IMR-90 (cell line): ENCODE measurements around the gene C19orf73. TPM values are rescaled to one million over a fixed set of nuclear protein-coding genes. Genes with fewer than 3 reads are reported as not detected.
"Not testable (repeated sequence)": the region's sequence is repeated elsewhere in the genome, so short reads cannot be mapped to it uniquely, and the experiment has no call there.

ENCODE experiments used
- ATAC-seq: fragments of 200-7000 bp; cut with Tn5 transposase; 2 replicates; pipeline ENCODE4 v1.9.1; 2020; ENCODE audit warnings: low read depth, mild to moderate bottlenecking, moderate library complexity
- BruUV-seq: library from RNA; stranded (reverse); fragments of 400-500 nt; replicated peaks from 2 replicates; lab custom pipeline; 2021; lab: Mats Ljungman, UMichigan
- CTCF ChIA-PET: fragments of 300-600 bp; formaldehyde crosslinking; extraction: SDS; loops from one replicate; lab custom pipeline; 2021; ENCODE audit warnings: antibody characterized with exemption; lab: Yijun Ruan, JAX
- POLR2A ChIA-PET: fragments of 300-600 bp; sonication (Branson Sonifier 250); formaldehyde crosslinking; loops from one replicate; lab custom pipeline; 2022; ENCODE audit warnings: antibody characterized with exemption; ENCODE audit not compliant: unreplicated experiment; lab: Charles Lee
- DNase-seq: peaks from one replicate; pipeline ENCODE4 v3.0.0; 2013
- H2AFZ ChIP-seq: replicated peaks from 2 replicates; pipeline ENCODE3; 2013; ENCODE audit warnings: low read length, mild to moderate bottlenecking; ENCODE audit not compliant: poor library complexity
- H2AK5ac ChIP-seq: 2 replicates; pipeline ENCODE4 v1.6.1; 2013; ENCODE audit warnings: low read depth, low read length, inconsistent platforms
- H2AK9ac ChIP-seq: replicated peaks from 2 replicates; pipeline ENCODE3; 2013; ENCODE audit warnings: mild to moderate bottlenecking, low read depth, low read length, moderate library complexity; ENCODE audit not compliant: poor library complexity
- H2BK120ac ChIP-seq: 2 replicates; pipeline ENCODE4 v1.6.1; 2013; ENCODE audit warnings: low read depth, low read length, inconsistent platforms
- H2BK15ac ChIP-seq: 3 replicates; pipeline ENCODE4 v1.6.1; 2013; ENCODE audit warnings: low read depth, low read length, inconsistent platforms
- H2BK20ac ChIP-seq: 2 replicates; pipeline ENCODE4 v1.6.1; 2013; ENCODE audit warnings: low read depth, mild to moderate bottlenecking, inconsistent platforms, low read length, moderate library complexity
- H2BK5ac ChIP-seq: 2 replicates; pipeline ENCODE4 v1.6.1; 2013; ENCODE audit warnings: mild to moderate bottlenecking, low read depth, low read length, inconsistent platforms; ENCODE audit not compliant: poor library complexity, severe bottlenecking
- H3K14ac ChIP-seq: replicated peaks from 2 replicates; pipeline ENCODE4 v1.6.1; 2013; ENCODE audit warnings: low read depth, low read length, inconsistent platforms
- H3K18ac ChIP-seq: 2 replicates; pipeline ENCODE4 v1.6.1; 2013; ENCODE audit warnings: low read depth, low read length, control low read depth
- H3K23ac ChIP-seq: 2 replicates; pipeline ENCODE4 v1.6.1; 2013; ENCODE audit warnings: low read depth, low read length, inconsistent platforms
- H3K27ac ChIP-seq: 2 replicates; pipeline ENCODE4 v1.5.1; 2013; ENCODE audit warnings: mild to moderate bottlenecking, control low read depth, low read length; ENCODE audit not compliant: insufficient read depth
- H3K27me3 ChIP-seq: 2 replicates; pipeline ENCODE4 v1.6.1; 2013; ENCODE audit warnings: low read length; ENCODE audit not compliant: control insufficient read depth, insufficient read depth
- H3K36me3 ChIP-seq: 2 replicates; pipeline ENCODE4 v1.6.1; 2013; ENCODE audit warnings: low read length, mixed read lengths; ENCODE audit not compliant: control insufficient read depth, insufficient read depth
- H3K4ac ChIP-seq: 2 replicates; pipeline ENCODE4 v1.6.1; 2013; ENCODE audit warnings: low read depth, low read length, inconsistent platforms
- H3K4me1 ChIP-seq: 2 replicates; pipeline ENCODE4 v1.6.1; 2013; ENCODE audit warnings: low read length, mixed read lengths; ENCODE audit not compliant: control insufficient read depth, insufficient read depth
- H3K4me2 ChIP-seq: 2 replicates; pipeline ENCODE4 v1.6.1; 2013; ENCODE audit warnings: low read depth, mild to moderate bottlenecking, control low read depth, low read length, moderate library complexity
- H3K4me3 ChIP-seq: 2 replicates; pipeline ENCODE4 v1.5.1; 2013; ENCODE audit warnings: low read depth, mild to moderate bottlenecking, control low read depth, low read length, moderate library complexity; ENCODE audit not compliant: insufficient read depth
- H3K56ac ChIP-seq: 2 replicates; pipeline ENCODE4 v1.6.1; 2013; ENCODE audit warnings: low read length, inconsistent platforms; ENCODE audit not compliant: insufficient read depth; ENCODE audit errors: extremely low read depth
- H3K79me1 ChIP-seq, 2 experiments: 2 replicates each; pipeline ENCODE4 v1.6.1; 2013; ENCODE audit warnings: low read length in 2 of 2, inconsistent platforms in 1 of 2, low read depth in 1 of 2
- H3K9ac ChIP-seq: 2 replicates; pipeline ENCODE4 v1.6.1; 2013; ENCODE audit warnings: low read depth, low read length, control low read depth
- H3K9me1 ChIP-seq: 2 replicates; pipeline ENCODE4 v1.6.1; 2013; ENCODE audit warnings: low read length, inconsistent platforms; ENCODE audit not compliant: insufficient read depth
- H3K9me3 ChIP-seq: 2 replicates; pipeline ENCODE4 v1.6.1; 2013; ENCODE audit warnings: low read length; ENCODE audit not compliant: control insufficient read depth, insufficient read depth
- H4K20me1 ChIP-seq: 2 replicates; pipeline ENCODE4 v1.6.1; 2013; ENCODE audit warnings: low read length, inconsistent platforms; ENCODE audit not compliant: insufficient read depth
- H4K5ac ChIP-seq: 2 replicates; pipeline ENCODE4 v1.6.1; 2013; ENCODE audit warnings: mild to moderate bottlenecking, low read depth, low read length, control low read depth
- H4K8ac ChIP-seq, 2 experiments: 2 replicates each; pipeline ENCODE4 v1.6.1; 2013; ENCODE audit warnings: low read depth in 2 of 2, low read length in 2 of 2, control low read depth in 1 of 2, inconsistent platforms in 1 of 2
- H4K91ac ChIP-seq: 2 replicates; pipeline ENCODE4 v1.6.1; 2013; ENCODE audit warnings: low read depth, low read length, inconsistent platforms; ENCODE audit not compliant: insufficient read depth
- WGBS, 2 experiments: methylation state at CpG; one replicate each; pipeline versions ENCODE4 v1.1.5 to v1.1.7; 2013; ENCODE audit warnings: missing lambda C conversion rate in 2 of 2; ENCODE audit not compliant: insufficient read length in 1 of 2; ENCODE audit errors: extremely low coverage in 2 of 2; 5-methylcytosine and 5-hydroxymethylcytosine counted together
- dilution Hi-C: fragments of 300-500 bp; cut with HindIII; formaldehyde crosslinking; loops from one replicate; pipeline ENCODE4 v1.14.3; 2018; ENCODE audit warnings: low sequenced_read_pairs; ENCODE audit not compliant: unreplicated experiment
- in situ Hi-C: fragments of 300-500 bp; cut with MboI; formaldehyde crosslinking; loops from 3 replicates; pipeline ENCODE4 v1.14.3; 2019; ENCODE audit warnings: low sequenced_read_pairs, inconsistent platforms, mixed read lengths
- intact Hi-C: fragments of 100-400 bp; cut with micrococcal nuclease; formaldehyde crosslinking; loops from 2 replicates; pipeline ENCODE4 v1.10.0; 2022
- polyA plus RNA-seq, 3 experiments: library from polyadenylated mRNA; depleted of rRNA; stranded (reverse); fragments of >200 nt; gene quantifications; 2 replicates each; pipeline ENCODE4 v1.2.3, GENCODE V29; 2012; ENCODE audit warnings: low replicate concordance in 1 of 3
- total RNA-seq: library from RNA; depleted of rRNA; stranded (reverse); fragments of >200 nt; gene quantifications from 2 replicates; pipeline ENCODE4 v1.2.3, GENCODE V29; 2012

C19orf73 gene
- total and polyA plus RNA-seq, 2 of the 4 experiments (the other 2 are of a cell fraction) = 1.2 TPM; not detected in 1

GRCh38 chr19:49123285-49123684, 4.3 kb upstream of the C19orf73 start:
- H4K5ac ChIP-seq, H3K79me1 ChIP-seq, H3K18ac ChIP-seq, intact Hi-C loops, H4K8ac ChIP-seq, H3K9me1 ChIP-seq, H3K14ac ChIP-seq, dilution Hi-C loops, H4K20me1 ChIP-seq, H2AK9ac ChIP-seq, H3K9me3 ChIP-seq, H3K27ac ChIP-seq, H3K4me1 ChIP-seq, H2BK20ac ChIP-seq, H4K91ac ChIP-seq, H3K4me3 ChIP-seq, in situ Hi-C loops, H2AFZ ChIP-seq, H3K23ac ChIP-seq, H3K36me3 ChIP-seq, DNase-seq, ATAC-seq, POLR2A ChIA-PET, H2BK5ac ChIP-seq, CTCF ChIA-PET, H2BK15ac ChIP-seq, H2BK120ac ChIP-seq, H3K4me2 ChIP-seq, H3K56ac ChIP-seq, H3K9ac ChIP-seq, BruUV-seq, H3K4ac ChIP-seq, H2AK5ac ChIP-seq: not testable (repeated sequence)
- 70% methylated on average over 5 of the region's 11 CpGs; no CpG with 5 or more reads in 1 of the 2 experiments for WGBS, 2 experiments
- peaks cover 12% of the 10 kb centered on the region for H3K27me3 ChIP-seq

GRCh38 chr19:49121841-49122240, 2.9 kb upstream of the C19orf73 start:
- H2BK15ac ChIP-seq, BruUV-seq, POLR2A ChIA-PET, CTCF ChIA-PET, H3K4me3 ChIP-seq, H3K9me1 ChIP-seq, H4K20me1 ChIP-seq, H3K4me1 ChIP-seq, H3K23ac ChIP-seq, H3K36me3 ChIP-seq, DNase-seq, dilution Hi-C loops, intact Hi-C loops, H4K8ac ChIP-seq, H2AK5ac ChIP-seq, H2BK5ac ChIP-seq, H3K9ac ChIP-seq, H2AFZ ChIP-seq, H3K18ac ChIP-seq, in situ Hi-C loops, H4K5ac ChIP-seq, H2BK120ac ChIP-seq, H3K4me2 ChIP-seq, ATAC-seq, H3K14ac ChIP-seq, H2AK9ac ChIP-seq, H3K27ac ChIP-seq, H3K9me3 ChIP-seq, H3K4ac ChIP-seq, H3K56ac ChIP-seq, H4K91ac ChIP-seq, H2BK20ac ChIP-seq: not testable (repeated sequence)
- Histone ChIP-seq H3K79me1 (peaks cover 0 to 13% of the 10 kb centered on the region in 2 experiments; a peak in 2 of 4 replicates), H3K27me3 (peaks cover 12% of the 10 kb centered on the region)
- WGBS, 2 experiments = 74% methylated on average over 7 of the region's 10 CpGs; no CpG with 5 or more reads in 1 of the 2 experiments
